ENCODE data around the gene SNX14.

DNA sequence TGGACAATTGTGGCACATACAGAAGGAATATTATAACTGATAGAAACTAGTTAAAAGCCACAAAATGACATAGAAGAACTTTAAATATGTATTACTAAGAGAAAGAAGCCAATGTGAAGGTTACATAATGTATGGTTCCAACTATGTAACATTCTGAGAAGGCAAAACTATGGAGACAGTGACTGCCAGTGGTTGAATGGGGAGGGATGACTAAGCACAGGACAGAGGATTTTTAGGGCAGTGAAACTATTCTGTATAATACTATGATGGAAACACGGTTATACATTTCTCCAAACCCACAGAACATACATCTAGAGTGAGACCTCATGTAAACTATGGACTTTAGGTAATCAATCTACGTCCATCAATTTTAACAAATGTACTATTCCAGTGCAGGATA, 26.6 kb upstream of the SNX14 start:
- TF ChIP-seq, protein P1, sequence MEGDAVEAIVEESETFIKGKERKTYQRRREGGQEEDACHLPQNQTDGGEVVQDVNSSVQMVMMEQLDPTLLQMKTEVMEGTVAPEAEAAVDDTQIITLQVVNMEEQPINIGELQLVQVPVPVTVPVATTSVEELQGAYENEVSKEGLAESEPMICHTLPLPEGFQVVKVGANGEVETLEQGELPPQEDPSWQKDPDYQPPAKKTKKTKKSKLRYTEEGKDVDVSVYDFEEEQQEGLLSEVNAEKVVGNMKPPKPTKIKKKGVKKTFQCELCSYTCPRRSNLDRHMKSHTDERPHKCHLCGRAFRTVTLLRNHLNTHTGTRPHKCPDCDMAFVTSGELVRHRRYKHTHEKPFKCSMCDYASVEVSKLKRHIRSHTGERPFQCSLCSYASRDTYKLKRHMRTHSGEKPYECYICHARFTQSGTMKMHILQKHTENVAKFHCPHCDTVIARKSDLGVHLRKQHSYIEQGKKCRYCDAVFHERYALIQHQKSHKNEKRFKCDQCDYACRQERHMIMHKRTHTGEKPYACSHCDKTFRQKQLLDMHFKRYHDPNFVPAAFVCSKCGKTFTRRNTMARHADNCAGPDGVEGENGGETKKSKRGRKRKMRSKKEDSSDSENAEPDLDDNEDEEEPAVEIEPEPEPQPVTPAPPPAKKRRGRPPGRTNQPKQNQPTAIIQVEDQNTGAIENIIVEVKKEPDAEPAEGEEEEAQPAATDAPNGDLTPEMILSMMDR (IDR thresholded peaks at IDR 0.05) = no peak
- TF ChIP-seq POLR2AphosphoS5 (IDR thresholded peaks at IDR 0.05; ENCODE audit: low read depth, low read length) (no peak), SIN3A (IDR thresholded peaks at IDR 0.05; ENCODE audit: borderline replicate concordance, insufficient read depth, low read depth, low read length) (no peak), TCF7L2 (IDR thresholded peaks at IDR 0.05; ENCODE audit: low read depth, low read length) (no peak)
- TF ChIP-seq, protein P2, sequence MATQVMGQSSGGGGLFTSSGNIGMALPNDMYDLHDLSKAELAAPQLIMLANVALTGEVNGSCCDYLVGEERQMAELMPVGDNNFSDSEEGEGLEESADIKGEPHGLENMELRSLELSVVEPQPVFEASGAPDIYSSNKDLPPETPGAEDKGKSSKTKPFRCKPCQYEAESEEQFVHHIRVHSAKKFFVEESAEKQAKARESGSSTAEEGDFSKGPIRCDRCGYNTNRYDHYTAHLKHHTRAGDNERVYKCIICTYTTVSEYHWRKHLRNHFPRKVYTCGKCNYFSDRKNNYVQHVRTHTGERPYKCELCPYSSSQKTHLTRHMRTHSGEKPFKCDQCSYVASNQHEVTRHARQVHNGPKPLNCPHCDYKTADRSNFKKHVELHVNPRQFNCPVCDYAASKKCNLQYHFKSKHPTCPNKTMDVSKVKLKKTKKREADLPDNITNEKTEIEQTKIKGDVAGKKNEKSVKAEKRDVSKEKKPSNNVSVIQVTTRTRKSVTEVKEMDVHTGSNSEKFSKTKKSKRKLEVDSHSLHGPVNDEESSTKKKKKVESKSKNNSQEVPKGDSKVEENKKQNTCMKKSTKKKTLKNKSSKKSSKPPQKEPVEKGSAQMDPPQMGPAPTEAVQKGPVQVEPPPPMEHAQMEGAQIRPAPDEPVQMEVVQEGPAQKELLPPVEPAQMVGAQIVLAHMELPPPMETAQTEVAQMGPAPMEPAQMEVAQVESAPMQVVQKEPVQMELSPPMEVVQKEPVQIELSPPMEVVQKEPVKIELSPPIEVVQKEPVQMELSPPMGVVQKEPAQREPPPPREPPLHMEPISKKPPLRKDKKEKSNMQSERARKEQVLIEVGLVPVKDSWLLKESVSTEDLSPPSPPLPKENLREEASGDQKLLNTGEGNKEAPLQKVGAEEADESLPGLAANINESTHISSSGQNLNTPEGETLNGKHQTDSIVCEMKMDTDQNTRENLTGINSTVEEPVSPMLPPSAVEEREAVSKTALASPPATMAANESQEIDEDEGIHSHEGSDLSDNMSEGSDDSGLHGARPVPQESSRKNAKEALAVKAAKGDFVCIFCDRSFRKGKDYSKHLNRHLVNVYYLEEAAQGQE (IDR thresholded peaks at IDR 0.05; ENCODE audit: insufficient read depth in 1 of 2, low read depth in 2 of 2, low read length in 1 of 2) = no peak

Data from Panc1 (cell line).